ENCODE results near the gene SLC24A4. TPM values are rescaled to one million over a fixed set of nuclear protein-coding genes. Genes with fewer than 3 reads are reported as not detected.

Gene SLC24A4
- total RNA-seq, 1 experiment from 2014 or later: not detected

- H4K20me1 ChIP-seq (ENCODE audit: low read length): no peaks in the 10 kb centered on the region
- intact Hi-C loops (cut with micrococcal nuclease): no loop called here
- H3F3A ChIP-seq (ENCODE audit: low read length, unreplicated experiment): no peaks in the 10 kb centered on the region
- no peak overlapping the region for H3K4me3 ChIP-seq (ENCODE audit: low read length)
- H3K27ac ChIP-seq (ENCODE audit: low read length): no peak overlapping the region
- no peaks in the 10 kb centered on the region for H3K79me2 ChIP-seq (ENCODE audit: low read length)
- H3K9me3 ChIP-seq (ENCODE audit: low read length): no peaks in the 10 kb centered on the region
- ChIA-PET CTCF (no interaction called here), POLR2A (ENCODE audit: unreplicated experiment) (no interaction called here)
- no peak for TF ChIP-seq EZH2 (IDR thresholded peaks at IDR 0.05; ENCODE audit: low read length, unreplicated experiment)
- no peak for TF ChIP-seq EZH2phosphoT487 (IDR thresholded peaks at IDR 0.05; ENCODE audit: borderline replicate concordance, low read length)
- no peak for TF ChIP-seq CTCF (conservative IDR thresholded peaks at IDR 0.05; ENCODE audit: low read depth, low read length)
- H3K4me2 ChIP-seq (ENCODE audit: low read length): no peak overlapping the region
- no TSS peak for BruUV-seq (replicated peaks)
- H2AFZ ChIP-seq (ENCODE audit: low read length): no peak overlapping the region
- DNase-seq: no peak
- no peaks in the 10 kb centered on the region for H3K4me1 ChIP-seq (ENCODE audit: insufficient read depth, low read length)
- no peaks in the 10 kb centered on the region for H3K27me3 ChIP-seq (ENCODE audit: low read length)
- ATAC-seq: no peak
- no peaks in the 10 kb centered on the region for H3K36me3 ChIP-seq (ENCODE audit: low read depth, low read length)
- no peaks in the 10 kb centered on the region for H3K9me2 ChIP-seq (replicated peaks; ENCODE audit: low read length)
- H3K9ac ChIP-seq (ENCODE audit: low read length): no peak overlapping the region
These were observed 113.3 kb downstream of the SLC24A4 start for GRCh38 chr14:92436115-92436776.

GRCh38 chr14:92437309-92437708 lies 114.3 kb downstream of the SLC24A4 start:
- ChIA-PET CTCF (no interaction called here), POLR2A (ENCODE audit: unreplicated experiment) (no interaction called here)
- Histone ChIP-seq H3K27ac (ENCODE audit: low read length) (no peak overlapping the region), H3K79me2 (ENCODE audit: low read length) (no peaks in the 10 kb centered on the region), H2AFZ (ENCODE audit: low read length) (no peak overlapping the region), H3K36me3 (ENCODE audit: low read depth, low read length) (no peaks in the 10 kb centered on the region), H3K4me3 (ENCODE audit: low read length) (no peak overlapping the region), H3K9me2 (replicated peaks; ENCODE audit: low read length) (no peaks in the 10 kb centered on the region), H3K4me2 (ENCODE audit: low read length) (no peak overlapping the region), H4K20me1 (ENCODE audit: low read length) (no peaks in the 10 kb centered on the region), H3K9ac (ENCODE audit: low read length) (no peak overlapping the region), H3K4me1 (ENCODE audit: insufficient read depth, low read length) (no peaks in the 10 kb centered on the region), H3K27me3 (ENCODE audit: low read length) (no peaks in the 10 kb centered on the region), H3F3A (ENCODE audit: low read length, unreplicated experiment) (no peaks in the 10 kb centered on the region), H3K9me3 (ENCODE audit: low read length) (no peaks in the 10 kb centered on the region)
- intact Hi-C loops (cut with micrococcal nuclease): no loop called here
- no peak for ATAC-seq
- BruUV-seq (replicated peaks): no TSS peak
- TF ChIP-seq CTCF (conservative IDR thresholded peaks at IDR 0.05; ENCODE audit: low read depth, low read length) (no peak), EZH2phosphoT487 (IDR thresholded peaks at IDR 0.05; ENCODE audit: borderline replicate concordance, low read length) (no peak), EZH2 (IDR thresholded peaks at IDR 0.05; ENCODE audit: low read length, unreplicated experiment) (no peak)
- DNase-seq: no peak

GRCh38 chr14:92437729-92438285 lies 114.8 kb downstream of the SLC24A4 start:
- no peaks in the 10 kb centered on the region for H3K36me3 ChIP-seq (ENCODE audit: low read depth, low read length)
- BruUV-seq (replicated peaks): no TSS peak
- no peak overlapping the region for H3K4me2 ChIP-seq (ENCODE audit: low read length)
- DNase-seq (no peak), ATAC-seq (no peak)
- H3K4me1 ChIP-seq (ENCODE audit: insufficient read depth, low read length): no peaks in the 10 kb centered on the region
- no peak overlapping the region for H3K27ac ChIP-seq (ENCODE audit: low read length)
- CTCF ChIA-PET: no interaction called here
- H4K20me1 ChIP-seq (ENCODE audit: low read length): no peaks in the 10 kb centered on the region
- H3K9me3 ChIP-seq (ENCODE audit: low read length): no peaks in the 10 kb centered on the region
- H3K79me2 ChIP-seq (ENCODE audit: low read length): no peaks in the 10 kb centered on the region
- TF ChIP-seq EZH2phosphoT487 (IDR thresholded peaks at IDR 0.05; ENCODE audit: borderline replicate concordance, low read length) (no peak), EZH2 (IDR thresholded peaks at IDR 0.05; ENCODE audit: low read length, unreplicated experiment) (no peak), CTCF (conservative IDR thresholded peaks at IDR 0.05; ENCODE audit: low read depth, low read length) (no peak)
- no peak overlapping the region for H3K9ac ChIP-seq (ENCODE audit: low read length)
- no peaks in the 10 kb centered on the region for H3K9me2 ChIP-seq (replicated peaks; ENCODE audit: low read length)
- H3F3A ChIP-seq (ENCODE audit: low read length, unreplicated experiment): no peaks in the 10 kb centered on the region
- H3K27me3 ChIP-seq (ENCODE audit: low read length): no peaks in the 10 kb centered on the region
- H3K4me3 ChIP-seq (ENCODE audit: low read length): no peak overlapping the region
- intact Hi-C loops (cut with micrococcal nuclease): no loop called here
- H2AFZ ChIP-seq (ENCODE audit: low read length): no peak overlapping the region
- POLR2A ChIA-PET (ENCODE audit: unreplicated experiment): no interaction called here
